HepG2 (cell line): Measurements from ENCODE around the gene RYR2. TPM values are rescaled to one million over a fixed set of nuclear protein-coding genes. Genes with fewer than 3 reads are reported as not detected.

ENCODE experiments used
- ATAC-seq: fragments of 200-7000 bp; cut with Tn5 transposase; 3 replicates; pipeline ENCODE4 v1.9.1; 2020; ENCODE audit warnings: mild to moderate bottlenecking, moderate library complexity
- BruUV-seq: library from RNA; stranded (reverse); fragments of 400-500 nt; replicated peaks from 2 replicates; lab custom pipeline; 2021; lab: Mats Ljungman, UMichigan
- CTCF ChIA-PET: fragments of 300-600 bp; formaldehyde crosslinking; extraction: SDS; loops from one replicate; lab custom pipeline; 2021; ENCODE audit warnings: low total read pairs, inconsistent platforms, low intra/inter-chr PET ratio; lab: Yijun Ruan, JAX
- POLR2A ChIA-PET: fragments of 350-600 bp; sonication (Branson Sonifier 250); formaldehyde crosslinking; loops from one replicate; lab custom pipeline; 2020; ENCODE audit warnings: antibody characterized with exemption, inconsistent platforms; lab: Yijun Ruan, JAX
- DNase-seq: peaks from one replicate; pipeline ENCODE4 v3.0.0-alpha.2; 2015; ENCODE audit warnings: low spot score
- FAIRE-seq: peaks from 3 replicates; lab custom pipeline; 2011; peaks lifted over from hg19 to GRCh38; lab: Jason Lieb, UNC
- H2AFZ ChIP-seq: one replicate; pipeline ENCODE4 v1.6.1; 2011; ENCODE audit warnings: low read length, inconsistent platforms
- H3K27ac ChIP-seq: fragments of 300-600 bp; 3 replicates; pipeline ENCODE4 v1.8.0; 2011; ENCODE audit warnings: mixed run types, mild to moderate bottlenecking, mixed read lengths, low read length, inconsistent platforms; ENCODE audit not compliant: insufficient read depth; ENCODE audit errors: extremely low read length
- H3K27me3 ChIP-seq, 2 experiments: fragments of 200-600 bp in 1 of 2; 2 replicates in 1 of 2; 3 replicates in 1 of 2; pipeline versions ENCODE4 v1.6.0 to v1.8.0; 2011; ENCODE audit warnings: low read length in 2 of 2, mild to moderate bottlenecking in 2 of 2, moderate library complexity in 2 of 2, inconsistent platforms in 1 of 2; ENCODE audit not compliant: insufficient read depth in 2 of 2, control insufficient read depth in 1 of 2
- H3K36me3 ChIP-seq, 2 experiments: fragments of 200-600 bp in 1 of 2; replicated peaks in 1 of 2; 2 replicates in 1 of 2; 3 replicates in 1 of 2; pipeline versions ENCODE4 v1.5.1 to v1.8.0; 2011; ENCODE audit warnings: low read length in 2 of 2, inconsistent platforms in 1 of 2; ENCODE audit not compliant: insufficient read depth in 2 of 2, control insufficient read depth in 1 of 2
- H3K4me1 ChIP-seq: 2 replicates; pipeline ENCODE4 v1.5.1; 2012; ENCODE audit warnings: low read length, inconsistent platforms; ENCODE audit not compliant: insufficient read depth
- H3K4me2 ChIP-seq: 2 replicates; pipeline ENCODE4 v1.6.0; 2011; ENCODE audit warnings: low read depth, low read length, inconsistent platforms
- H3K4me3 ChIP-seq, 3 experiments: fragments of 200-600 bp in 1 of 3; sonication (generic), shearing (Covaris generic) in 1 of 3; replicated peaks in 1 of 3; 2 replicates each; pipeline ENCODE4 v1.5.1; 2011 to 2016; ENCODE audit warnings: low read length in 3 of 3, inconsistent platforms in 2 of 3, low read depth in 2 of 3, mild to moderate bottlenecking in 2 of 3, control low read depth in 1 of 3, mixed read lengths in 1 of 3; ENCODE audit not compliant: insufficient read depth in 1 of 3
- H3K79me2 ChIP-seq: one replicate; pipeline ENCODE4 v1.6.1; 2011; ENCODE audit warnings: low read length, inconsistent platforms; ENCODE audit not compliant: insufficient read depth
- H3K9ac ChIP-seq: 2 replicates; pipeline ENCODE4 v1.6.0; 2011; ENCODE audit warnings: mild to moderate bottlenecking, low read depth, low read length, inconsistent platforms; ENCODE audit not compliant: insufficient read depth
- H3K9me3 ChIP-seq: 2 replicates; pipeline ENCODE4 v1.5.1; 2012; ENCODE audit warnings: mild to moderate bottlenecking, low read length
- H4K20me1 ChIP-seq: 2 replicates; pipeline ENCODE4 v1.6.0; 2011; ENCODE audit warnings: inconsistent platforms, mild to moderate bottlenecking, low read length, moderate library complexity; ENCODE audit not compliant: insufficient read depth
- ESRRA ChIP-seq: sonication (generic); formaldehyde crosslinking; IDR thresholded peaks from 2 replicates; pipeline ENCODE4 v1.5.1; 2020; ENCODE audit warnings: mild to moderate bottlenecking, low read depth, missing genetic modification reagents
- NR1H2 ChIP-seq: sonication (generic); formaldehyde crosslinking; IDR thresholded peaks from 2 replicates; pipeline ENCODE4 v1.8.1; 2022; ENCODE audit warnings: low read depth, missing genetic modification reagents, borderline replicate concordance
- PAWR ChIP-seq: sonication (generic); formaldehyde crosslinking; IDR thresholded peaks from 2 replicates; pipeline ENCODE4 v1.4.0; 2020; ENCODE audit warnings: missing genetic modification reagents, mild to moderate bottlenecking, borderline replicate concordance
- PHF8 ChIP-seq: sonication (generic); formaldehyde crosslinking; IDR thresholded peaks from 2 replicates; pipeline ENCODE4 v1.5.0; 2020; ENCODE audit warnings: missing genetic modification reagents
- POLR2A ChIP-seq, 2 experiments: IDR thresholded peaks; 2 replicates each; pipeline ENCODE4 v1.6.1; 2011; ENCODE audit warnings: low read depth in 2 of 2, low read length in 2 of 2, mild to moderate bottlenecking in 1 of 2, moderate library complexity in 1 of 2; ENCODE audit not compliant: insufficient read depth in 1 of 2
- SAP130 ChIP-seq: IDR thresholded peaks from 2 replicates; pipeline ENCODE4 v1.6.1; 2016; ENCODE audit warnings: low read depth
- ZFAT ChIP-seq: sonication (generic); formaldehyde crosslinking; conservative IDR thresholded peaks from 2 replicates; pipeline ENCODE4 v1.8.1; 2023; ENCODE audit warnings: missing genetic modification reagents, inconsistent platforms
- ZNF547 ChIP-seq: sonication (generic); formaldehyde crosslinking; IDR thresholded peaks from 2 replicates; pipeline ENCODE4 v1.5.1; 2020; ENCODE audit warnings: mild to moderate bottlenecking, missing genetic modification reagents
- ZNF607 ChIP-seq: sonication (generic); formaldehyde crosslinking; IDR thresholded peaks from 2 replicates; pipeline ENCODE4 v1.5.1; 2020; ENCODE audit warnings: missing genetic modification reagents, mild to moderate bottlenecking, borderline replicate concordance
- WGBS: methylation state at CpG from one replicate; pipeline ENCODE4 v1.1.6; 2017; ENCODE audit warnings: low lambda C conversion rate; 5-methylcytosine and 5-hydroxymethylcytosine counted together
- in situ Hi-C: cut with HindIII; loops from 2 replicates; pipeline ENCODE4 v1.10.0; 2017; ENCODE audit warnings: low pct_unique_long_range_greater_than_20kb; ENCODE audit not compliant: extremely low pct_ligation_motif_present
- intact Hi-C: fragments of 100-400 bp; cut with micrococcal nuclease; formaldehyde crosslinking; loops from one replicate; pipeline ENCODE4 v1.10.0; 2022; ENCODE audit not compliant: unreplicated experiment
- polyA plus RNA-seq, 8 experiments: library from polyadenylated mRNA; depleted of rRNA in 3 of 8; stranded (reverse) in 7 of 8; unstranded in 1 of 8; fragments of >200 nt; fragmentation: Illumina TruSeq in 4 of 8; extraction: Trizol in 4 of 8; gene quantifications; 2 replicates each; pipeline versions ENCODE4 v1.2.1 to v1.2.3, GENCODE V29; 2011 to 2016; ENCODE audit warnings: low read depth in 4 of 8, missing spikeins in 1 of 8, mixed read lengths in 1 of 8; ENCODE audit not compliant: insufficient read depth in 1 of 8
- total RNA-seq, 5 experiments: library from RNA; depleted of rRNA; stranded (reverse); fragments of >200 nt; fragmentation: Illumina TruSeq; extraction: Trizol; gene quantifications; 2 replicates each; pipeline ENCODE4 v1.2.3, GENCODE V29; 2016; ENCODE audit warnings: low read depth in 1 of 5
- TF ChIP-seq, protein P1 (sequence below): sonication (generic); formaldehyde crosslinking; IDR thresholded peaks from 2 replicates; pipeline ENCODE4 v1.5.0; 2020; ENCODE audit warnings: mild to moderate bottlenecking, missing genetic modification reagents, borderline replicate concordance
- TF ChIP-seq, protein P2 (sequence below): sonication (generic); formaldehyde crosslinking; IDR thresholded peaks from 2 replicates; pipeline ENCODE4 v1.9.0; 2021; ENCODE audit warnings: missing genetic modification reagents, borderline replicate concordance

Gene RYR2
- total and polyA plus RNA-seq, 2 of the 13 experiments (the other 11 are each of a cell fraction or from before 2014, with no cell fraction given), result not detected

DNA sequence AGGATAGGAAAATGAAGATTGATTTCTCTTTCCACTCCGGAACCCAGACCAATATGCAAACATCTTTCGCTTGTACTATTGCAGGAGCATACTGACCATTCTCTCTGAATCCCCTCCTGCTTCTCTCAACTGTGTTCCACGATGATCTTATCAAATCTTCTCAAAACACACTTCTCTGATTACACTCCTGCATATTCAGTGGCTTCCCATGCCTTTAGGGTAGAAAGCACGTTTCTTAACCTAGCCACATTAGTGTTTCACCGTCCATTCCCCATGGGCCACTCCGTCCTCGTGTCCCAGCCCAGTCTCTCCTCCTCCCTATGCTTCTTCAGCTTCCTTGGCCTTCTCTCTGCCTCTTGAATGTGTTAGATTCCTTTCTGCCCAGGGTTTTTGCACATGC lies 650.3 kb downstream of the RYR2 start:
- intact Hi-C loops, result no loop called here
- in situ Hi-C loops, result no loop called here
- Histone ChIP-seq H4K20me1 (no peaks in the 10 kb centered on the region), H3K36me3 (no peaks in the 10 kb centered on the region), H2AFZ (no peak overlapping the region), H3K4me1 (no peaks in the 10 kb centered on the region), H3K9me3 (no peaks in the 10 kb centered on the region)
- no peak for ATAC-seq
- 1% methylated on average over 7 of the region's 7 CpGs for WGBS
- BruUV-seq, result no TSS peak
- ChIA-PET POLR2A (no interaction called here), CTCF (no interaction called here)
- FAIRE-seq, result no peak
- no peak for DNase-seq
- TF ChIP-seq ESRRA (CRISPR knock-in tag), result no peak
- no peak for TF ChIP-seq NR1H2 (CRISPR knock-in tag)
- TF ChIP-seq, protein P1, sequence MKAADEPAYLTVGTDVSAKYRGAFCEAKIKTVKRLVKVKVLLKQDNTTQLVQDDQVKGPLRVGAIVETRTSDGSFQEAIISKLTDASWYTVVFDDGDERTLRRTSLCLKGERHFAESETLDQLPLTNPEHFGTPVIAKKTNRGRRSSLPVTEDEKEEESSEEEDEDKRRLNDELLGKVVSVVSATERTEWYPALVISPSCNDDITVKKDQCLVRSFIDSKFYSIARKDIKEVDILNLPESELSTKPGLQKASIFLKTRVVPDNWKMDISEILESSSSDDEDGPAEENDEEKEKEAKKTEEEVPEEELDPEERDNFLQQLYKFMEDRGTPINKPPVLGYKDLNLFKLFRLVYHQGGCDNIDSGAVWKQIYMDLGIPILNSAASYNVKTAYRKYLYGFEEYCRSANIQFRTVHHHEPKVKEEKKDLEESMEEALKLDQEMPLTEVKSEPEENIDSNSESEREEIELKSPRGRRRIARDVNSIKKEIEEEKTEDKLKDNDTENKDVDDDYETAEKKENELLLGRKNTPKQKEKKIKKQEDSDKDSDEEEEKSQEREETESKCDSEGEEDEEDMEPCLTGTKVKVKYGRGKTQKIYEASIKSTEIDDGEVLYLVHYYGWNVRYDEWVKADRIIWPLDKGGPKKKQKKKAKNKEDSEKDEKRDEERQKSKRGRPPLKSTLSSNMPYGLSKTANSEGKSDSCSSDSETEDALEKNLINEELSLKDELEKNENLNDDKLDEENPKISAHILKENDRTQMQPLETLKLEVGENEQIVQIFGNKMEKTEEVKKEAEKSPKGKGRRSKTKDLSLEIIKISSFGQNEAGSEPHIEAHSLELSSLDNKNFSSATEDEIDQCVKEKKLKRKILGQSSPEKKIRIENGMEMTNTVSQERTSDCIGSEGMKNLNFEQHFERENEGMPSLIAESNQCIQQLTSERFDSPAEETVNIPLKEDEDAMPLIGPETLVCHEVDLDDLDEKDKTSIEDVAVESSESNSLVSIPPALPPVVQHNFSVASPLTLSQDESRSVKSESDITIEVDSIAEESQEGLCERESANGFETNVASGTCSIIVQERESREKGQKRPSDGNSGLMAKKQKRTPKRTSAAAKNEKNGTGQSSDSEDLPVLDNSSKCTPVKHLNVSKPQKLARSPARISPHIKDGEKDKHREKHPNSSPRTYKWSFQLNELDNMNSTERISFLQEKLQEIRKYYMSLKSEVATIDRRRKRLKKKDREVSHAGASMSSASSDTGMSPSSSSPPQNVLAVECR (CRISPR knock-in tag), result no peak
- TF ChIP-seq, protein P2, sequence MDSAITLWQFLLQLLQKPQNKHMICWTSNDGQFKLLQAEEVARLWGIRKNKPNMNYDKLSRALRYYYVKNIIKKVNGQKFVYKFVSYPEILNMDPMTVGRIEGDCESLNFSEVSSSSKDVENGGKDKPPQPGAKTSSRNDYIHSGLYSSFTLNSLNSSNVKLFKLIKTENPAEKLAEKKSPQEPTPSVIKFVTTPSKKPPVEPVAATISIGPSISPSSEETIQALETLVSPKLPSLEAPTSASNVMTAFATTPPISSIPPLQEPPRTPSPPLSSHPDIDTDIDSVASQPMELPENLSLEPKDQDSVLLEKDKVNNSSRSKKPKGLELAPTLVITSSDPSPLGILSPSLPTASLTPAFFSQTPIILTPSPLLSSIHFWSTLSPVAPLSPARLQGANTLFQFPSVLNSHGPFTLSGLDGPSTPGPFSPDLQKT, result no peak
- TF ChIP-seq ZFAT (CRISPR knock-in tag), result no peak
- TF ChIP-seq ZNF547 (CRISPR knock-in tag), result no peak
- no peak for TF ChIP-seq PAWR (CRISPR knock-in tag)
- TF ChIP-seq SAP130 (CRISPR knock-in tag), result no peak
- no peak for TF ChIP-seq PHF8 (CRISPR knock-in tag)
- TF ChIP-seq POLR2A (IDR thresholded peaks at IDR 0.05; ENCODE audit: insufficient read depth in 1 of 2, low read depth in 2 of 2, low read length in 2 of 2), result no peak
- no peak for TF ChIP-seq ZNF607
- TF ChIP-seq, all 625 proteins: peak for 0
- Histone ChIP-seq H3K79me2 (no peaks in the 10 kb centered on the region), H3K27me3 (no peaks in the 10 kb centered on the region), H3K27ac (no peak overlapping the region), H3K4me3 (no peak overlapping the region), H3K9ac (no peak overlapping the region), H3K4me2 (no peak overlapping the region)
